CD14-positive monocyte (primary cell): Measurements from ENCODE around the gene C1QTNF6. TPM values are rescaled to one million over a fixed set of nuclear protein-coding genes. Genes with fewer than 3 reads are reported as not detected.

Experiments
- DNase-seq, 3 donors: peaks; one replicate each; pipeline ENCODE4 v3.0.0-alpha.2; 2011 to 2022
- H2AFZ ChIP-seq: 2 replicates; pipeline ENCODE4 v1.6.0; 2012; ENCODE audit warnings: mild to moderate bottlenecking, low read depth, low read length, inconsistent platforms; ENCODE audit not compliant: insufficient read depth, poor library complexity, severe bottlenecking
- H3K27ac ChIP-seq, 2 donors: 1 replicate in 1 of 2; 2 replicates in 1 of 2; pipeline ENCODE4 v1.5.1; 2012 to 2013; ENCODE audit warnings: low read length in 2 of 2, control low read depth in 1 of 2, inconsistent platforms in 1 of 2, low read depth in 1 of 2, mild to moderate bottlenecking in 1 of 2
- H3K27me3 ChIP-seq, 2 donors: one replicate each; pipeline versions ENCODE4 v1.6.0 to v1.6.1; 2011 to 2013; ENCODE audit warnings: low read length in 2 of 2; ENCODE audit not compliant: control insufficient read depth in 2 of 2, insufficient read depth in 2 of 2
- H3K36me3 ChIP-seq, 2 donors: replicated peaks in 1 of 2; 1 replicate in 1 of 2; 2 replicates in 1 of 2; pipeline versions ENCODE4 v1.5.1 to v1.6.1; 2012 to 2013; ENCODE audit warnings: low read length in 2 of 2, control low read depth in 1 of 2, inconsistent platforms in 1 of 2, mild to moderate bottlenecking in 1 of 2; ENCODE audit not compliant: insufficient read depth in 2 of 2, control insufficient read depth in 1 of 2
- H3K4me1 ChIP-seq, 2 donors: 1 replicate in 1 of 2; 2 replicates in 1 of 2; pipeline versions ENCODE4 v1.5.1 to v1.6.1; 2012 to 2013; ENCODE audit warnings: low read length in 2 of 2, control low read depth in 1 of 2, inconsistent platforms in 1 of 2, mild to moderate bottlenecking in 1 of 2, moderate library complexity in 1 of 2; ENCODE audit not compliant: insufficient read depth in 2 of 2, control insufficient read depth in 1 of 2
- H3K4me2 ChIP-seq: replicated peaks from 2 replicates; pipeline ENCODE3; 2012; ENCODE audit warnings: low read length, moderate library complexity, mild to moderate bottlenecking; ENCODE audit not compliant: poor library complexity, severe bottlenecking; ENCODE audit errors: extremely low read depth
- H3K4me3 ChIP-seq, 3 experiments: fragments of 200-600 bp in 1 of 3; sonication (generic) in 1 of 3; replicated peaks in 1 of 3; 1 replicate in 2 of 3; 2 replicates in 1 of 3; pipeline ENCODE4 v1.5.1; 2011 to 2013; ENCODE audit warnings: low read length in 3 of 3, mild to moderate bottlenecking in 3 of 3, control low read depth in 2 of 3, low read depth in 2 of 3, inconsistent platforms in 1 of 3, moderate library complexity in 1 of 3
- H3K79me2 ChIP-seq: 2 replicates; pipeline ENCODE4 v1.6.0; 2012; ENCODE audit warnings: mild to moderate bottlenecking, control low read depth, inconsistent platforms, low read length, moderate library complexity; ENCODE audit not compliant: insufficient read depth
- H3K9ac ChIP-seq: 2 replicates; pipeline ENCODE4 v1.6.0; 2017; ENCODE audit warnings: low read length, mild to moderate bottlenecking; ENCODE audit not compliant: insufficient read depth, poor library complexity, severe bottlenecking
- H3K9me3 ChIP-seq, 2 donors: replicated peaks in 1 of 2; 1 replicate in 1 of 2; 2 replicates in 1 of 2; pipeline versions ENCODE4 v1.5.1 to v1.6.1; 2012 to 2013; ENCODE audit warnings: low read length in 2 of 2, control low read depth in 1 of 2; ENCODE audit not compliant: control insufficient read depth in 1 of 2, insufficient read depth in 1 of 2
- H4K20me1 ChIP-seq: 2 replicates; pipeline ENCODE4 v1.6.0; 2012; ENCODE audit warnings: mild to moderate bottlenecking, low read length, control low read depth, moderate library complexity; ENCODE audit not compliant: insufficient read depth
- H3K27ac Mint-ChIP-seq, 7 donors: one replicate each; pipeline ENCODE4 v1.8.0; 2020; ENCODE audit warnings: mild to moderate bottlenecking in 7 of 7, mixed read lengths in 7 of 7, moderate library complexity in 6 of 7, inconsistent platforms in 2 of 7
- H3K27me3 Mint-ChIP-seq, 3 donors: one replicate each; pipeline ENCODE4 v1.8.0; 2021 to 2022; ENCODE audit warnings: low read depth in 3 of 3, mild to moderate bottlenecking in 3 of 3, mixed read lengths in 3 of 3, moderate library complexity in 3 of 3, inconsistent platforms in 1 of 3
- H3K36me3 Mint-ChIP-seq, 2 donors: one replicate each; pipeline ENCODE4 v1.8.0; 2020; ENCODE audit warnings: mixed read lengths in 2 of 2, inconsistent platforms in 1 of 2, mild to moderate bottlenecking in 1 of 2
- H3K4me1 Mint-ChIP-seq: one replicate; pipeline ENCODE4 v1.8.0; 2020; ENCODE audit warnings: mild to moderate bottlenecking, mixed read lengths
- H3K4me3 Mint-ChIP-seq, 2 donors: one replicate each; pipeline ENCODE4 v1.8.0; 2020; ENCODE audit warnings: mild to moderate bottlenecking in 2 of 2, mixed read lengths in 2 of 2, moderate library complexity in 1 of 2
- H3K9me3 Mint-ChIP-seq, 7 donors: one replicate each; pipeline ENCODE4 v1.8.0; 2020 to 2022; ENCODE audit warnings: mixed read lengths in 7 of 7, mild to moderate bottlenecking in 6 of 7, moderate library complexity in 6 of 7, inconsistent platforms in 2 of 7
- CTCF ChIP-seq: fragments of 200-600 bp; IDR thresholded peaks from one replicate; pipeline ENCODE4 v1.8.0; 2022; ENCODE audit warnings: antibody characterized with exemption, mild to moderate bottlenecking
- WGBS: methylation state at CpG from one replicate; pipeline ENCODE4 v1.1.5; 2013; ENCODE audit warnings: missing lambda C conversion rate; ENCODE audit not compliant: insufficient coverage; 5-methylcytosine and 5-hydroxymethylcytosine counted together
- intact Hi-C, 2 donors: fragments of 100-400 bp; cut with micrococcal nuclease; formaldehyde crosslinking; loops; one replicate each; pipeline versions ENCODE4 v1.15.0 to v1.15.1; 2023
- polyA plus RNA-seq, 3 donors: library from polyadenylated mRNA; depleted of rRNA in 1 of 3; unstranded in 2 of 3; stranded (reverse) in 1 of 3; fragments of 300-500 nt in 2 of 3; fragments of >200 nt in 1 of 3; fragmentation: Illumina TruSeq in 2 of 3; gene quantifications; 1 replicate in 2 of 3; 2 replicates in 1 of 3; pipeline ENCODE4 v1.2.3, GENCODE V29; 2012 to 2021

Gene C1QTNF6
- polyA plus RNA-seq, 3 donors, result 0.14 to 2.3 (median 0.24) TPM

- H3K27ac Mint-ChIP-seq, result peak overlapping the region in 1 of 7 donors; percentile 78
- H3K27me3 ChIP-seq, result peaks cover 0 to 3% of the 10 kb centered on the region in 2 donors
- H3K9ac ChIP-seq, result no peak overlapping the region
- peaks cover 16% of the 10 kb centered on the region for H3K4me1 Mint-ChIP-seq
- H3K9me3 ChIP-seq, result no peaks in the 10 kb centered on the region
- 93% methylated on average over 3 of the region's 9 CpGs for WGBS
- peaks cover 9 to 17% (median 14%) of the 10 kb centered on the region in 3 donors for H3K27me3 Mint-ChIP-seq
- no peak overlapping the region for H3K27ac ChIP-seq
- no peak overlapping the region for H3K4me2 ChIP-seq
- H3K9me3 Mint-ChIP-seq, result peaks cover 0 to 3% (median 0%) of the 10 kb centered on the region in 7 donors
- H3K79me2 ChIP-seq, result no peaks in the 10 kb centered on the region
- TF ChIP-seq CTCF, result no peak
- no peaks in the 10 kb centered on the region for H4K20me1 ChIP-seq
- H2AFZ ChIP-seq, result no peak overlapping the region
- DNase-seq, result peak; percentile 45 to 67 (median 46)
- peaks cover 5 to 9% of the 10 kb centered on the region in 2 donors for H3K4me1 ChIP-seq
- no peaks in the 10 kb centered on the region for H3K36me3 ChIP-seq
- no peaks in the 10 kb centered on the region for H3K36me3 Mint-ChIP-seq
- intact Hi-C loops, result no loop called here
- H3K4me3 Mint-ChIP-seq, result peak overlapping the region in 1 of 2 donors; percentile 19
- H3K4me3 ChIP-seq, result no peak overlapping the region
Observed at GRCh38 chr22:37186228-37186996, 1.6 kb downstream of the C1QTNF6 start.

- H3K27ac Mint-ChIP-seq, result no peak overlapping the region
- no peak overlapping the region for H3K9ac ChIP-seq
- no peak overlapping the region for H3K4me3 Mint-ChIP-seq
- no peaks in the 10 kb centered on the region for H3K36me3 Mint-ChIP-seq
- no peak overlapping the region for H2AFZ ChIP-seq
- H4K20me1 ChIP-seq, result no peaks in the 10 kb centered on the region
- H3K27me3 ChIP-seq, result peaks cover 0 to 3% of the 10 kb centered on the region in 2 donors
- H3K4me1 Mint-ChIP-seq, result peaks cover 16% of the 10 kb centered on the region
- H3K27me3 Mint-ChIP-seq, result peaks cover 9 to 17% (median 14%) of the 10 kb centered on the region in 3 donors
- no peaks in the 10 kb centered on the region for H3K9me3 ChIP-seq
- H3K36me3 ChIP-seq, result no peaks in the 10 kb centered on the region
- no peak overlapping the region for H3K4me3 ChIP-seq
- intact Hi-C loops, result no loop called here
- H3K4me1 ChIP-seq, result peaks cover 5 to 9% of the 10 kb centered on the region in 2 donors
- peaks cover 0 to 3% (median 0%) of the 10 kb centered on the region in 7 donors for H3K9me3 Mint-ChIP-seq
- 78% methylated on average over 9 of the region's 13 CpGs for WGBS
- TF ChIP-seq CTCF, result no peak
- no peak overlapping the region for H3K27ac ChIP-seq
- no peak for DNase-seq
- H3K79me2 ChIP-seq, result no peaks in the 10 kb centered on the region
- H3K4me2 ChIP-seq, result no peak overlapping the region
Observed at GRCh38 chr22:37185646-37186227, 2.3 kb downstream of the C1QTNF6 start.
